ENCODE results near the gene IL31RA. TPM values are rescaled to one million over a fixed set of nuclear protein-coding genes. Genes with fewer than 3 reads are reported as not detected.

IL31RA gene
- total RNA-seq, 1 experiment from 2014 or later = 3.2 TPM

DNA sequence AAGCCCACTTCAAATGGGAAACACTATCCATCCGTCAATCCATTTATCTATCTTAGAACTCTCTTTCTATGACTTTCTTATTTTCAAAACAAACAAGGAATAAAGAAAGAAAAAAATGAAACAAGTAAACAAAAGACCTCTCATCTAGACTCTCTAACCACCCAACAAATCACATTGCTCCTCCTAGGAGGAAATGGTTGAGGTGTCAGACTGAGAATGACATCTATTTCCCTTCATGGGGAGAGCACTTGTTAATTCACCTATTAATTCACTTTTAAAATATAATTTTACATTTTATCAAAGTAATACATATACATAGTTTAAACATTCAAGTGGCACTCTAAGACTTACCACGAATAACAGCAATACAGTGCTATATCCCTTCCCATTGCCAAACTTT, 2.4 kb upstream of the IL31RA start:
- Mint-ChIP-seq H3K4me3 (ENCODE audit: low read depth, unreplicated experiment) (no peak overlapping the region), H3K27ac (ENCODE audit: unreplicated experiment) (no peak overlapping the region), H3K4me1 (ENCODE audit: low read depth, unreplicated experiment) (peaks cover 25% of the 10 kb centered on the region), H3K36me3 (ENCODE audit: insufficient read depth, unreplicated experiment) (peaks cover 5% of the 10 kb centered on the region), H3K27me3 (ENCODE audit: unreplicated experiment) (no peaks in the 10 kb centered on the region), H3K9me3 (ENCODE audit: low read depth, unreplicated experiment) (peaks cover 2% of the 10 kb centered on the region)
- no TSS peak for BruUV-seq (replicated peaks)
- intact Hi-C loops (cut with micrococcal nuclease; ENCODE audit: unreplicated experiment) = no loop called here
- CTCF ChIA-PET = interaction anchor here (0.5 kb wide), 1 partner anchor 1762 kb away, joined by 3 read pairs; no protein-coding TSS in a partner anchor
- TF ChIP-seq, protein P1, sequence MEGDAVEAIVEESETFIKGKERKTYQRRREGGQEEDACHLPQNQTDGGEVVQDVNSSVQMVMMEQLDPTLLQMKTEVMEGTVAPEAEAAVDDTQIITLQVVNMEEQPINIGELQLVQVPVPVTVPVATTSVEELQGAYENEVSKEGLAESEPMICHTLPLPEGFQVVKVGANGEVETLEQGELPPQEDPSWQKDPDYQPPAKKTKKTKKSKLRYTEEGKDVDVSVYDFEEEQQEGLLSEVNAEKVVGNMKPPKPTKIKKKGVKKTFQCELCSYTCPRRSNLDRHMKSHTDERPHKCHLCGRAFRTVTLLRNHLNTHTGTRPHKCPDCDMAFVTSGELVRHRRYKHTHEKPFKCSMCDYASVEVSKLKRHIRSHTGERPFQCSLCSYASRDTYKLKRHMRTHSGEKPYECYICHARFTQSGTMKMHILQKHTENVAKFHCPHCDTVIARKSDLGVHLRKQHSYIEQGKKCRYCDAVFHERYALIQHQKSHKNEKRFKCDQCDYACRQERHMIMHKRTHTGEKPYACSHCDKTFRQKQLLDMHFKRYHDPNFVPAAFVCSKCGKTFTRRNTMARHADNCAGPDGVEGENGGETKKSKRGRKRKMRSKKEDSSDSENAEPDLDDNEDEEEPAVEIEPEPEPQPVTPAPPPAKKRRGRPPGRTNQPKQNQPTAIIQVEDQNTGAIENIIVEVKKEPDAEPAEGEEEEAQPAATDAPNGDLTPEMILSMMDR (IDR thresholded peaks at IDR 0.05; ENCODE audit: unreplicated experiment) = no peak
- no peak for DNase-seq

DNA sequence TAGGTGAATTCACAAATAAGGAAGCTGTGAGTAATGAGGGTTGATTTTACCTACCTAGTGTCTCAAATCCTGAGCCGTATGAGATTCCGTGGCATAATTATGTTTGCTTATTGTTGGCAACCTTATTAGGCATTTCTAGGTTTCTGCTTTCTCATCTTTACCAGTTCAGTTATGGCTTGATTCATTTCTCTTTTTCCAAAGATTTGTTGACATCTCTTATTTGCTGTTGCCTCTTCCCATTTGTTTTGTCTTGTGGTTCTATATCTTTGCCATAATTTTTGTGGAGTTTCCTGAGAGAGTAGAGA, 470 bp downstream of the IL31RA start:
- Mint-ChIP-seq H3K4me1 (ENCODE audit: low read depth, unreplicated experiment) (peaks cover 25% of the 10 kb centered on the region), H3K4me3 (ENCODE audit: low read depth, unreplicated experiment) (peak overlapping the region; percentile 71), H3K9me3 (ENCODE audit: low read depth, unreplicated experiment) (no peaks in the 10 kb centered on the region), H3K27me3 (ENCODE audit: unreplicated experiment) (no peaks in the 10 kb centered on the region), H3K36me3 (ENCODE audit: insufficient read depth, unreplicated experiment) (peaks cover 5% of the 10 kb centered on the region), H3K27ac (ENCODE audit: unreplicated experiment) (peak overlapping the region; percentile 71)
- CTCF ChIA-PET = interaction anchor here (1.0 to 2.4 kb wide), 3 partner anchors 17 to 40 kb away, joined by 3 to 11 read pairs (median 7); no protein-coding TSS in a partner anchor
- BruUV-seq (replicated peaks) = no TSS peak
- intact Hi-C loops (cut with micrococcal nuclease; ENCODE audit: unreplicated experiment) = no loop called here
- no peak for DNase-seq
- TF ChIP-seq, protein P1 (IDR thresholded peaks at IDR 0.05; ENCODE audit: unreplicated experiment) = no peak

DNA sequence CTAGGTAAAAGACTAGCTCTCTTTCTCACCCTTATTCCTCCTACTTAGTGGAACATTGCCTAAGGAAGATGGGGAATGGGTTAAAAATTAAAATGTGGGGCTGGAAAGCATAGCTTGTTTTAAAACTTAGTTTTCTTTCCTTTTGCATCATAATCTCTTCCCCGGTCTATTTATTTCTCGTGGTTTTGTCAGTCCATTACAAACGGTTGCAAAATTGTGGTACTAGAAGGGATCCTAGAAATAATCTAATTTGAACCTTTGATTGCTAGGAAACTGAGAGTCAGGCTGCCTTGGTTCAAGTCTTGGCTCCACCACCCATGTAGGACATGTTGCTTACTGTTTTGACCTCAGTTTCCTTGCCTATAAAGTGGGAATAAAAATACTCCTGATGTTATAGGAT, 1.3 kb downstream of the IL31RA start:
- DNase-seq = no peak
- no TSS peak for BruUV-seq (replicated peaks)
- H3K4me3 Mint-ChIP-seq (ENCODE audit: low read depth, unreplicated experiment) = peak overlapping the region; percentile 71
- CTCF ChIA-PET = interaction anchor here (0.6 to 2.4 kb wide), 4 partner anchors 13 to 1230 kb away, joined by 3 to 11 read pairs (median 4); no protein-coding TSS in a partner anchor
- TF ChIP-seq, protein P1 (IDR thresholded peaks at IDR 0.05; ENCODE audit: unreplicated experiment) = no peak
- no peaks in the 10 kb centered on the region for H3K9me3 Mint-ChIP-seq (ENCODE audit: low read depth, unreplicated experiment)
- peaks cover 5% of the 10 kb centered on the region for H3K36me3 Mint-ChIP-seq (ENCODE audit: insufficient read depth, unreplicated experiment)
- intact Hi-C loops (cut with micrococcal nuclease; ENCODE audit: unreplicated experiment) = no loop called here
- peaks cover 25% of the 10 kb centered on the region for H3K4me1 Mint-ChIP-seq (ENCODE audit: low read depth, unreplicated experiment)
- no peaks in the 10 kb centered on the region for H3K27me3 Mint-ChIP-seq (ENCODE audit: unreplicated experiment)
- no peak overlapping the region for H3K27ac Mint-ChIP-seq (ENCODE audit: unreplicated experiment)

DNA sequence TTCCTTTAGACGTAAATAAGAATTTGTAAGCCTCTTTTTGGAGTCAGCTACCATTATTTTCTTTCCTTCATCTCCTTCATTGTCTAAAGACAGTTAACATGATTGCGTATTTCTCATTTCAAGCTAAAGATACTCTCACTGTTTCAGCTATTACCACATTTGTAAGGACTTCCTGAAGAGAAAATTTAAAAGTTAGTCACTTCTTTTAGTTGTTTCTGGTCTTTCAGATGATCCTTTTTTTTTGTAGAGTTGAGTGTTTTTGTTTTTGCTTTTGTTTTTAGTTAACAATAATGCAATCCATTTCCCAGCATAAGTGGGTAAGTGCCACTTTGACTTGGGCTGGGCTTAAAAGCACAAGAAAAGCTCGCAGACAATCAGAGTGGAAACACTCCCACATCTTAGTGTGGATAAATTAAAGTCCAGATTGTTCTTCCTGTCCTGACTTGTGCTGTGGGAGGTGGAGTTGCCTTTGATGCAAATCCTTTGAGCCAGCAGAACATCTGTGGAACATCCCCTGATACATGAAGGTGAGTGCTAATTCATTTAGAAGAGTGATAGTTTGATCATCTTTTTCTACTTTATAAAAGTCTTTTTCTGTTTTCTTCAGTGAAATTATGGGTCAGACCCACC, 2.0 kb downstream of the IL31RA start:
- H3K4me1 Mint-ChIP-seq (ENCODE audit: low read depth, unreplicated experiment) = peaks cover 25% of the 10 kb centered on the region
- H3K4me3 Mint-ChIP-seq (ENCODE audit: low read depth, unreplicated experiment) = no peak overlapping the region
- DNase-seq = no peak
- BruUV-seq (replicated peaks) = no TSS peak
- intact Hi-C loops (cut with micrococcal nuclease; ENCODE audit: unreplicated experiment) = no loop called here
- TF ChIP-seq, protein P1 (IDR thresholded peaks at IDR 0.05; ENCODE audit: unreplicated experiment) = no peak
- no peaks in the 10 kb centered on the region for H3K9me3 Mint-ChIP-seq (ENCODE audit: low read depth, unreplicated experiment)
- CTCF ChIA-PET = interaction anchor here (0.6 to 2.4 kb wide), 4 partner anchors 12 to 1230 kb away, joined by 3 to 11 read pairs (median 4); no protein-coding TSS in a partner anchor
- peaks cover 5% of the 10 kb centered on the region for H3K36me3 Mint-ChIP-seq (ENCODE audit: insufficient read depth, unreplicated experiment)
- H3K27ac Mint-ChIP-seq (ENCODE audit: unreplicated experiment) = no peak overlapping the region
- no peaks in the 10 kb centered on the region for H3K27me3 Mint-ChIP-seq (ENCODE audit: unreplicated experiment)

Data from Calu3 (cell line).